Testis (tissue), 2 donors: ENCODE measurements around the gene IFNL1.

ENCODE experiments used
- CTCF ChIP-seq, 3 experiments: fragments of 450-650 bp in 2 of 3; fragments of 200-600 bp in 1 of 3; sonication (generic) in 1 of 3; IDR thresholded peaks; one replicate each; pipeline ENCODE4 v1.5.1; 2016 to 2019; ENCODE audit warnings: antibody characterized with exemption in 3 of 3, mild to moderate bottlenecking in 2 of 3, moderate library complexity in 1 of 3
- POLR2A ChIP-seq: fragments of 450-650 bp; IDR thresholded peaks from one replicate; pipeline ENCODE4 v1.6.1; 2017; ENCODE audit warnings: antibody characterized with exemption, mild to moderate bottlenecking, moderate library complexity

GRCh38 chr19:39275578-39275977, 20.6 kb upstream of the IFNL1 start:
- TF ChIP-seq POLR2A (no peak), CTCF (IDR thresholded peaks at IDR 0.05) (no peak)
